ENCODE data around the gene ADAM22.

DNA sequence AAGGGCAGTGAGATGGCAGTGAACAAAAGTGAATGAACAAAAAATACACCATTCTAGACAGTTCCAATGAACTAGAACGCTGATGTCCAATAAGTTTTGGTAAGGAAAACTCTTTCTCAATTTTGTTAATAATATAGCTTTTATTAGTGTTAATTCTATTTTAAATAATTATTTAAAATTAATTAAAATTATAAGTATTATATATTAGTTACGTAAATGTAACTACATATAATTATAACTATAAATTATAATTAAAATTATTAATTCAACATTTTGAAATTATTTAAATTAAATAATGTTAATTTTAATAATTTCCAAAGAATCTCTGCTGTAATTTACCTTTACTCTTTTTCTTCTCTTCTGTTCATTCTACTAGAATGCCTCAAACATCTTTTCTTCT lies 280.4 kb downstream of the ADAM22 start:
- no peak for TF ChIP-seq POLR2A (IDR thresholded peaks at IDR 0.05)
- TF ChIP-seq, protein P1, sequence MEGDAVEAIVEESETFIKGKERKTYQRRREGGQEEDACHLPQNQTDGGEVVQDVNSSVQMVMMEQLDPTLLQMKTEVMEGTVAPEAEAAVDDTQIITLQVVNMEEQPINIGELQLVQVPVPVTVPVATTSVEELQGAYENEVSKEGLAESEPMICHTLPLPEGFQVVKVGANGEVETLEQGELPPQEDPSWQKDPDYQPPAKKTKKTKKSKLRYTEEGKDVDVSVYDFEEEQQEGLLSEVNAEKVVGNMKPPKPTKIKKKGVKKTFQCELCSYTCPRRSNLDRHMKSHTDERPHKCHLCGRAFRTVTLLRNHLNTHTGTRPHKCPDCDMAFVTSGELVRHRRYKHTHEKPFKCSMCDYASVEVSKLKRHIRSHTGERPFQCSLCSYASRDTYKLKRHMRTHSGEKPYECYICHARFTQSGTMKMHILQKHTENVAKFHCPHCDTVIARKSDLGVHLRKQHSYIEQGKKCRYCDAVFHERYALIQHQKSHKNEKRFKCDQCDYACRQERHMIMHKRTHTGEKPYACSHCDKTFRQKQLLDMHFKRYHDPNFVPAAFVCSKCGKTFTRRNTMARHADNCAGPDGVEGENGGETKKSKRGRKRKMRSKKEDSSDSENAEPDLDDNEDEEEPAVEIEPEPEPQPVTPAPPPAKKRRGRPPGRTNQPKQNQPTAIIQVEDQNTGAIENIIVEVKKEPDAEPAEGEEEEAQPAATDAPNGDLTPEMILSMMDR (IDR thresholded peaks at IDR 0.05), result no peak
- no peak for TF ChIP-seq EP300 (IDR thresholded peaks at IDR 0.05)

Data from ovary (tissue), 3 donors.